Upper lobe of right lung (tissue), 1 donor: Measurements from ENCODE around the gene CFL2. TPM values are rescaled to one million over a fixed set of nuclear protein-coding genes. Genes with fewer than 3 reads are reported as not detected.
"Not testable (repeated sequence)": the region's sequence is repeated elsewhere in the genome, so short reads cannot be mapped to it uniquely, and the experiment has no call there.

Experiments used
- ATAC-seq: fragments of 200-7000 bp; cut with Tn5 transposase; one replicate; pipeline ENCODE4 v1.9.1; 2020; ENCODE audit warnings: mild to moderate bottlenecking, moderate library complexity
- DNase-seq: peaks from one replicate; pipeline ENCODE4 v3.0.0-alpha.2; 2020
- H3K27ac ChIP-seq: fragments of 200-600 bp; one replicate; pipeline ENCODE4 v1.8.0; 2022
- H3K27me3 ChIP-seq: fragments of 200-600 bp; one replicate; pipeline ENCODE4 v1.8.0; 2022; ENCODE audit warnings: mild to moderate bottlenecking
- H3K36me3 ChIP-seq: fragments of 200-600 bp; one replicate; pipeline ENCODE4 v1.8.0; 2022
- H3K4me1 ChIP-seq: fragments of 200-600 bp; one replicate; pipeline ENCODE4 v1.8.0; 2022
- H3K4me3 ChIP-seq: fragments of 200-600 bp; one replicate; pipeline ENCODE4 v1.8.0; 2022; ENCODE audit warnings: mild to moderate bottlenecking
- H3K9me3 ChIP-seq: fragments of 200-600 bp; one replicate; pipeline ENCODE4 v1.8.0; 2022
- intact Hi-C: fragments of 100-400 bp; cut with DNase I; formaldehyde crosslinking; loops from one replicate; pipeline ENCODE4 v1.11.0; 2022
- total RNA-seq: library from RNA; stranded (reverse); fragmentation: NEBNext Ultra II Directional; extraction: Animal tissue kit (Norgen Biotek cat#: 25700); gene quantifications from one replicate; pipeline ENCODE4 v1.2.1, GENCODE V29; 2021
- TF ChIP-seq, protein P1 (sequence below): fragments of 200-600 bp; IDR thresholded peaks from one replicate; pipeline ENCODE4 v1.8.0; 2022; ENCODE audit warnings: antibody characterized with exemption
- donor health status: DM: no; HTN: yes; CAD: no; lungs with severe emphysema.

Gene CFL2
- total RNA-seq, 1 donor from 2014 or later = 56.5 TPM

DNA sequence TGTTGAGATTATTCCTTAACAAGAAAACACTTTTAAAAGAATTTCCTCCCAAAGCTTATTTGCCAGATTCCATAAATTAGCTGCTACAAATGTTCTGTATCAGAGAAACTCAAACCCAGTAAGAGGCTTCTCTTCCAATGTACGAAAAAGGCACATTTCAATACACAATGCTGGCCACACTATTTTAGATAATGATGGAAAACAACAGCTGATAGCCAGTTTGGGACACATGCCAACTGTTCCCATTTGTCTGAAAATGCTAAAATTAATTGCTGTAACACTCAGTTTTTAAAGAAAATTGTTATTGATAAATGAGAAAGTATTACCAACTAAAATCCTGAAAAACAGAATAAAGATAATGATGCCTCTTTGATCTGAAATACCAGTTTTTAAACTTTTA, 4.4 kb downstream of the CFL2 start:
- intact Hi-C loops = no loop called here
- no peaks in the 10 kb centered on the region for H3K27me3 ChIP-seq
- H3K9me3 ChIP-seq = no peaks in the 10 kb centered on the region
- DNase-seq (no peak), ATAC-seq (no peak)
- peaks cover 10% of the 10 kb centered on the region for H3K4me1 ChIP-seq
- TF ChIP-seq, protein P1, sequence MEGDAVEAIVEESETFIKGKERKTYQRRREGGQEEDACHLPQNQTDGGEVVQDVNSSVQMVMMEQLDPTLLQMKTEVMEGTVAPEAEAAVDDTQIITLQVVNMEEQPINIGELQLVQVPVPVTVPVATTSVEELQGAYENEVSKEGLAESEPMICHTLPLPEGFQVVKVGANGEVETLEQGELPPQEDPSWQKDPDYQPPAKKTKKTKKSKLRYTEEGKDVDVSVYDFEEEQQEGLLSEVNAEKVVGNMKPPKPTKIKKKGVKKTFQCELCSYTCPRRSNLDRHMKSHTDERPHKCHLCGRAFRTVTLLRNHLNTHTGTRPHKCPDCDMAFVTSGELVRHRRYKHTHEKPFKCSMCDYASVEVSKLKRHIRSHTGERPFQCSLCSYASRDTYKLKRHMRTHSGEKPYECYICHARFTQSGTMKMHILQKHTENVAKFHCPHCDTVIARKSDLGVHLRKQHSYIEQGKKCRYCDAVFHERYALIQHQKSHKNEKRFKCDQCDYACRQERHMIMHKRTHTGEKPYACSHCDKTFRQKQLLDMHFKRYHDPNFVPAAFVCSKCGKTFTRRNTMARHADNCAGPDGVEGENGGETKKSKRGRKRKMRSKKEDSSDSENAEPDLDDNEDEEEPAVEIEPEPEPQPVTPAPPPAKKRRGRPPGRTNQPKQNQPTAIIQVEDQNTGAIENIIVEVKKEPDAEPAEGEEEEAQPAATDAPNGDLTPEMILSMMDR = no peak
- H3K36me3 ChIP-seq = peaks cover 14% of the 10 kb centered on the region
- no peak overlapping the region for H3K4me3 ChIP-seq
- no peak overlapping the region for H3K27ac ChIP-seq

DNA sequence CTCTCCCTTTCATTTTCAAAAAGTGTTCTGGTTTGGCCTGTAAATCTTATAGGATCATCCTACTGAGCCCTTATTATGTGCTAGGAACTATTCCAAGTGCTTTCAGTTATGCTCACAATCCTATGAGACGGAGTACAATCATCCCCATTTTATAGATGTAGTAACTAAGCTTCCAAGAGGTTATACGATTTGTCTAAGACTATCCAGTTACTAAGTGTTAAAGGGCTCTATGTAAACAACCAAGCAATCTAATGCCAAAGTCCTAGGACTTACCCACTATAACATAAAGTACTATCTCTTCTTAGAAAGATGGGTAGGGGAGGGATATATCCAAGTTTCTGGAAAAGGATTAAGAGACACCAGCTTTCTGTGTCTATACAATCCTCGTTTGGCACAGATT, 6.7 kb downstream of the CFL2 start:
- no peaks in the 10 kb centered on the region for H3K9me3 ChIP-seq
- TF ChIP-seq, protein P1 = no peak
- peaks cover 10% of the 10 kb centered on the region for H3K36me3 ChIP-seq
- intact Hi-C loops = no loop called here
- DNase-seq (no peak), ATAC-seq (no peak)
- no peak overlapping the region for H3K27ac ChIP-seq
- no peak overlapping the region for H3K4me3 ChIP-seq
- peaks cover 8% of the 10 kb centered on the region for H3K4me1 ChIP-seq
- H3K27me3 ChIP-seq = no peaks in the 10 kb centered on the region

DNA sequence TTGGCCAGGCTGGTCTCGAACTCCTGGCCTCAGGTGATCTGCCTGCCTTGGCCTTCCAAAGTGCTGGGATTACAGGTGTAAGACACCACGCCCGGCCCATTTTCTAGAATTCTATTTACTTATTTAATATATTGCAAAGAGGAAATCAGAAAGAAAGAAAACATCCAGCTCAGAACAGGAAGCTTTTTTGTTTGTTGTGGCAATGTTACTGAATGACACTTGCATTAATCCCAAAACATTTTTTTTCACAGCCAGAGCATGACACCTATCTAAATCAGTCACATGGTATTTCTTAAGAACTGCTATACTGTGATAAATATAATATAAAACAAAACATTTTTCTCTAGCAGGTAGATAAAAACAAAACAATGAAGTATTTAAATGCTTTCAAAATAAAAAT, 12.6 kb downstream of the CFL2 start:
- no peak overlapping the region for H3K4me3 ChIP-seq
- no peaks in the 10 kb centered on the region for H3K4me1 ChIP-seq
- intact Hi-C loops = no loop called here
- no peak overlapping the region for H3K27ac ChIP-seq
- H3K36me3 ChIP-seq = no peaks in the 10 kb centered on the region
- no peak for DNase-seq
- H3K9me3 ChIP-seq = no peaks in the 10 kb centered on the region
- ATAC-seq = no peak
- TF ChIP-seq, protein P1 = no peak
- no peaks in the 10 kb centered on the region for H3K27me3 ChIP-seq

DNA sequence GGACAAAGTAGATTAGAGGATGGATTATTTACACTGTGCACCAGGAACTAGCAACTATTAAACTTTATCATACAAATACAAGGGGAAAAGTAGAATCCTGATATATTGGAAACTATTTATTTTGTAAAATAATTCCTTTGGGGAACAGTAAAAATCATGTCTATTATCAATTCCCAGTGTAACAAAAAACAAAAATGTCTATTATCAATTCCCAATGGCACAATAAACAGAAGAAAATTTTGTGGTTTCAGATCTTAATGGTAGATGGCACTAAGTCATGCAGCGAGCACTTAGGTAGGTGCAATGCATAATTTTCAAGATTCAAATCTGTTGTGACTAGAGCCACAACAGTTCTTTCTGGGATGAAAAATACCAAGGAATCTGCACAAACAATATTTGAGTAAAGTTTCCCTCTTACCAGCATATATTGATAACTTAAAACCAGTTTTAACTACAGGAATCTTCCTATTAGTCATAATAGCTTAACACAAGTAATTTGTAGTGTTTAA, 13.7 kb downstream of the CFL2 start:
- H3K36me3 ChIP-seq = no peaks in the 10 kb centered on the region
- no peaks in the 10 kb centered on the region for H3K27me3 ChIP-seq
- no peak overlapping the region for H3K4me3 ChIP-seq
- no peak overlapping the region for H3K27ac ChIP-seq
- TF ChIP-seq, protein P1 = no peak
- intact Hi-C loops = no loop called here
- DNase-seq (no peak), ATAC-seq (no peak)
- H3K4me1 ChIP-seq = no peaks in the 10 kb centered on the region
- H3K9me3 ChIP-seq = no peaks in the 10 kb centered on the region

DNA sequence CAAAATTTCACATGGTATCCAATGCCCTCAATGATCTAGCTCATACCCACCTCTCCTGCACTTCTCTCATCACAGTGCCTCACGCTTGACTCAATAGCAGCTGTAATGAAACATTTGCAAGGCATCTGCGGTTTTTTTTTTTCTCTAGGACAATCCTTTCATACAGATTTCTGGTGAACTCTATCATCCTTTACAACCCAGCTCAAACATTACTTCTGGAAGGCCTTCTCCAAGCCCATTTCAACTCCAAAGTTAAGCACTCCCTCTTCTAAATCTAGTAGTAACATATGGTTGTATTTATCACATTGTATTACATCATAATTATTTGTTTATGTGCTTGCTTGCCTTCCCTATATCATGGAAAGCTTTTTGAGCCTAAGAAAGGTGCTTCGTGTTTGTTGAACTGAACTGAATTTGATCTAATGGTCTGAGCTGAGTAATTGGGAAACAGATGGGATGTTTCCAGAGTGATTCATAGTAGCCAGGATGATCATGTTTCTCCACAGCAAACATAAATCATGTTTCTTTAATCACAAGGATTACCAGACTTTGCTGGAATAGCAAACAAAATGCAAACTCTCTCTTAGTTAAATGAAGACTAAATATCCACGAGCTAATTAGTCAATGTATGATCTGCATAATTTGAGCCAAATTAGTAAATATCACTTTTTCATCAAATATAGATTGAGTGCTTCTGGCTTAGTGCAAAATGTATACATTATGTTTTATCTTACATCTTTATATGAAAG, 14.3 kb downstream of the CFL2 start:
- no peaks in the 10 kb centered on the region for H3K36me3 ChIP-seq
- H3K4me1 ChIP-seq = no peaks in the 10 kb centered on the region
- DNase-seq (no peak), ATAC-seq (no peak)
- no peak overlapping the region for H3K4me3 ChIP-seq
- TF ChIP-seq, protein P1 = no peak
- no peaks in the 10 kb centered on the region for H3K9me3 ChIP-seq
- no peaks in the 10 kb centered on the region for H3K27me3 ChIP-seq
- no peak overlapping the region for H3K27ac ChIP-seq
- intact Hi-C loops = no loop called here

DNA sequence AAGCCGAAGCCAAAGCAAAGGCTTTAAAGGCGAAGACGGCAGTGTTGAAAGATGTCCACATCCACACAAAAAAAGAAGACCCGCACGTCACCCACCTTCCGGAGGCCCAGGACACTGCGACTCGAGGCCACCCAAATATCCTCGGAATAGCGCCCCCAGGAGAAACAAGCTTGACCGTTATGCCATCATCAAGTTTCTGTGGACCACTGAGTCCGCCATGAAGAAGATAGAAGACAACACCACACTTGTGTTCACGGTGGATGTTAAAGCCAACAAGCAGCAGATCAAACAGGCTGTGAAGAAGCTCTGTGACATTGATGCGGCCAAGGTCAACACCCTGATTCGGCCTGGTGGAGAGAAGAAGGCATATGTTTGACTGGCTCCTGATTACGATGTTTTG, 20.2 kb downstream of the CFL2 start:
- intact Hi-C loops, H3K4me3 ChIP-seq, H3K4me1 ChIP-seq, H3K9me3 ChIP-seq, H3K27ac ChIP-seq, H3K36me3 ChIP-seq, ATAC-seq, DNase-seq, H3K27me3 ChIP-seq: not testable (repeated sequence)
